Thoracic aorta (tissue), 2 donors: Measurements from ENCODE around the gene PARD6A. TPM values are rescaled to one million over a fixed set of nuclear protein-coding genes. Genes with fewer than 3 reads are reported as not detected.

ENCODE experiments used
- ATAC-seq: fragments of 150-250 bp; one replicate; pipeline ENCODE4 v1.8.0; 2017; ENCODE audit warnings: low read depth; ENCODE audit not compliant: insufficient number of reproducible peaks, low FRiP score
- DNase-seq: peaks from one replicate; pipeline ENCODE4 v3.0.0-alpha.2; 2020; ENCODE audit warnings: low spot score
- H3K27ac ChIP-seq, 2 donors: fragments of 200-600 bp; sonication (generic); 1 replicate in 1 of 2; 2 replicates in 1 of 2; pipeline ENCODE4 v1.5.1; 2016; ENCODE audit warnings: mild to moderate bottlenecking in 2 of 2, moderate library complexity in 2 of 2
- H3K27me3 ChIP-seq: fragments of 200-600 bp; sonication (generic); replicated peaks from 2 replicates; pipeline ENCODE4 v1.6.0; 2016; ENCODE audit warnings: mild to moderate bottlenecking; ENCODE audit not compliant: insufficient read depth
- H3K36me3 ChIP-seq: fragments of 200-600 bp; sonication (generic); one replicate; pipeline ENCODE4 v1.5.1; 2016
- H3K4me1 ChIP-seq, 2 donors: fragments of 200-600 bp; sonication (generic); 1 replicate in 1 of 2; 2 replicates in 1 of 2; pipeline versions ENCODE4 v1.5.1 to v1.6.0; 2016; ENCODE audit warnings: low read depth in 2 of 2, mild to moderate bottlenecking in 1 of 2; ENCODE audit not compliant: control insufficient read depth in 1 of 2
- H3K4me3 ChIP-seq: fragments of 200-600 bp; sonication (generic); 2 replicates; pipeline ENCODE4 v1.5.1; 2016; ENCODE audit warnings: mild to moderate bottlenecking
- H3K9me3 ChIP-seq: fragments of 200-600 bp; sonication (generic); 2 replicates; pipeline ENCODE4 v1.5.1; 2016
- total RNA-seq, 2 donors: library from RNA; depleted of rRNA; stranded (reverse); fragments of >200 nt; gene quantifications; one replicate each; pipeline versions ENCODE4 v1.1.0 to v1.2.3, GENCODE V29; 2016
- TF ChIP-seq, protein P1 (sequence below): fragments of 200-600 bp; sonication (generic); IDR thresholded peaks from one replicate; pipeline ENCODE4 v1.5.1; 2019; ENCODE audit warnings: antibody characterized with exemption

PARD6A gene
- total RNA-seq, 2 donors from 2014 or later = 5.7 to 10.7 TPM

DNA sequence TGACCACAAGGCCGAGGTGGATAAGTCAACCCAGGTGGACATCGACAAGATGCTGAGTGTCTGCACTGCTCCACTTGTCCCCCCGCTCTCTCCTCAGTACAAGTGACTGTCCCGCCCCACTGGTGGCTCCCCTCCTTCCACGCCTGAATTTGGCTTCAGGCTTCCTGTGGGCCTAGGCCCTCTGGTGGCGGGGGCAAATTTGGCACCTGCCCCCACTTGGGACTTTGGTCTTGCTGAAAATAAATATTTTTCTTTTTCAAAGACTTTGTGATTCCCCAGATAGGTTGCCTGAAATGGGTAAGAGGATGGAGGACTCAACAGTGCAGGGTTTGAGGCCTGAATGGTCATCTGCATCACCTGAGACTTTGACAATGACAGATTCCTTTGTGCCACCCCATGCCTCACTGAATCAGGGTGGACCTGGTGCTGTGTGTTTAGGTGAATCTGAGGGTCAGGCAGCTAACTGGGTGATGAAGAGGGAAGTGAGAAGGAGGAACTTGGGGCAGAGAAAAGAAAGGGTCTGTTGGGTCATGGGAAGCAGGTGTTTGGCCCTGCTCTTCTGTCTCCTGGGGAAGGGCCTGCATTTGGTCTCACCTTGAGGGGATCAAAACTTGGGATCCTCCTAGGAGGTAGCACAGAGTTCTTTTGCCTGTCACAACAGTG is 7.9 kb downstream of the PARD6A start:
- H3K36me3 ChIP-seq = no peaks in the 10 kb centered on the region
- no peaks in the 10 kb centered on the region for H3K9me3 ChIP-seq
- ATAC-seq (no peak), DNase-seq (no peak)
- no peak overlapping the region for H3K4me3 ChIP-seq
- H3K27ac ChIP-seq = peak overlapping the region in 1 of 2 donors; percentile 53
- H3K27me3 ChIP-seq = no peaks in the 10 kb centered on the region
- peaks cover 14 to 24% of the 10 kb centered on the region in 2 donors for H3K4me1 ChIP-seq
- TF ChIP-seq, protein P1, sequence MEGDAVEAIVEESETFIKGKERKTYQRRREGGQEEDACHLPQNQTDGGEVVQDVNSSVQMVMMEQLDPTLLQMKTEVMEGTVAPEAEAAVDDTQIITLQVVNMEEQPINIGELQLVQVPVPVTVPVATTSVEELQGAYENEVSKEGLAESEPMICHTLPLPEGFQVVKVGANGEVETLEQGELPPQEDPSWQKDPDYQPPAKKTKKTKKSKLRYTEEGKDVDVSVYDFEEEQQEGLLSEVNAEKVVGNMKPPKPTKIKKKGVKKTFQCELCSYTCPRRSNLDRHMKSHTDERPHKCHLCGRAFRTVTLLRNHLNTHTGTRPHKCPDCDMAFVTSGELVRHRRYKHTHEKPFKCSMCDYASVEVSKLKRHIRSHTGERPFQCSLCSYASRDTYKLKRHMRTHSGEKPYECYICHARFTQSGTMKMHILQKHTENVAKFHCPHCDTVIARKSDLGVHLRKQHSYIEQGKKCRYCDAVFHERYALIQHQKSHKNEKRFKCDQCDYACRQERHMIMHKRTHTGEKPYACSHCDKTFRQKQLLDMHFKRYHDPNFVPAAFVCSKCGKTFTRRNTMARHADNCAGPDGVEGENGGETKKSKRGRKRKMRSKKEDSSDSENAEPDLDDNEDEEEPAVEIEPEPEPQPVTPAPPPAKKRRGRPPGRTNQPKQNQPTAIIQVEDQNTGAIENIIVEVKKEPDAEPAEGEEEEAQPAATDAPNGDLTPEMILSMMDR = no peak

DNA sequence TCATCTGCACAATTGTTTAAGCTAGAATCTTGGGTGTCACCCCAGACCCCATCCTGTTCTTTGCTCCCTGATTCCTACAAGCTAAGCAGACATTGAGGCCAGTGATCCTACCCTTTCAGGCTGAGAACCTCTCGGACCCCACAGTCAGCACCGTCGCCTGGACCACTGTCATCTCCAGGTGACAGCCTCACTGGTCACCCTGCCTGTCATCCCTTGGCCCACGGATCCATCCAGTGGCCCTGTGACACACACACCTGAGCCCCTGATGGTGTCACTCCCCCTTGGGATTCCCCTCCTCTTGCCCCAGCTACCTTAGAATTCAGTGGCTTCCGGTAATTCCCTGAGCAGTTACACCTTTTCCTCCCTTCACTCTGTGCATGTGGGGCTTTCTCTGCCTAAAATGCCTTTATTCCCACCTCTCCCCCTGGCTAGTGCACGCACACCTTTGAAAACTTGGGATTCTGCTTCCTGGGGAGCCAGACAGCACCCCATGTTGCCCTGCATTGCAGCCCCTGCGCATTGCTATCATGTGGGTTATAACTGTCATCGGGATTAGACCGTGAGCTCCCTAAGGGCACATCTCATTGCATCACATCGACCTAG is 8.8 kb downstream of the PARD6A start:
- DNase-seq = no peak
- H3K9me3 ChIP-seq = no peaks in the 10 kb centered on the region
- no peaks in the 10 kb centered on the region for H3K27me3 ChIP-seq
- H3K27ac ChIP-seq = no peak overlapping the region
- H3K4me3 ChIP-seq = no peak overlapping the region
- ATAC-seq = no peak
- peaks cover 14 to 24% of the 10 kb centered on the region in 2 donors for H3K4me1 ChIP-seq
- H3K36me3 ChIP-seq = no peaks in the 10 kb centered on the region
- TF ChIP-seq, protein P1 = no peak

DNA sequence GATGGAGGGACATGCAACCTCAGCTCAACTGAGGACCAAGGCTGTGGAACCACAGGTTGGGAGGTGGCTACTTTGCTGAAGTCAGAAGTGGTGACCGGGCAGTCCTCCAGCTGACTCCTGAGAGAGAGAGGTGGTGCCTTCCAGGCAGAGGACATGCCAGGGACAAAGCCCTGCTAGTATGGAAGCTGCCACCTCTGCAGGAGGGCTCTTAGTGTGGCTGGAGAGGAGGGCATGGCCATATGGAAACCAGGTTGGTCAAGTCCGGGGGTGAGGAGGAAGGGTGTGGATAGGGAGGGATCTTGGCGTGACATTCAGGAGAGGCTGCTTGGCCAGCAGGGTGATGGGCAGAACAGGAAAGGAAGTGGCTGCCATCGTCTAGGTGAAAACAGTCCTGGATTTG is 11.5 kb downstream of the PARD6A start:
- DNase-seq = no peak
- Histone ChIP-seq H3K4me1 (peaks cover 4 to 9% of the 10 kb centered on the region in 2 donors), H3K27ac (no peak overlapping the region), H3K27me3 (no peaks in the 10 kb centered on the region), H3K36me3 (no peaks in the 10 kb centered on the region), H3K9me3 (no peaks in the 10 kb centered on the region), H3K4me3 (no peak overlapping the region)
- no peak for ATAC-seq
- TF ChIP-seq, protein P1 = no peak

DNA sequence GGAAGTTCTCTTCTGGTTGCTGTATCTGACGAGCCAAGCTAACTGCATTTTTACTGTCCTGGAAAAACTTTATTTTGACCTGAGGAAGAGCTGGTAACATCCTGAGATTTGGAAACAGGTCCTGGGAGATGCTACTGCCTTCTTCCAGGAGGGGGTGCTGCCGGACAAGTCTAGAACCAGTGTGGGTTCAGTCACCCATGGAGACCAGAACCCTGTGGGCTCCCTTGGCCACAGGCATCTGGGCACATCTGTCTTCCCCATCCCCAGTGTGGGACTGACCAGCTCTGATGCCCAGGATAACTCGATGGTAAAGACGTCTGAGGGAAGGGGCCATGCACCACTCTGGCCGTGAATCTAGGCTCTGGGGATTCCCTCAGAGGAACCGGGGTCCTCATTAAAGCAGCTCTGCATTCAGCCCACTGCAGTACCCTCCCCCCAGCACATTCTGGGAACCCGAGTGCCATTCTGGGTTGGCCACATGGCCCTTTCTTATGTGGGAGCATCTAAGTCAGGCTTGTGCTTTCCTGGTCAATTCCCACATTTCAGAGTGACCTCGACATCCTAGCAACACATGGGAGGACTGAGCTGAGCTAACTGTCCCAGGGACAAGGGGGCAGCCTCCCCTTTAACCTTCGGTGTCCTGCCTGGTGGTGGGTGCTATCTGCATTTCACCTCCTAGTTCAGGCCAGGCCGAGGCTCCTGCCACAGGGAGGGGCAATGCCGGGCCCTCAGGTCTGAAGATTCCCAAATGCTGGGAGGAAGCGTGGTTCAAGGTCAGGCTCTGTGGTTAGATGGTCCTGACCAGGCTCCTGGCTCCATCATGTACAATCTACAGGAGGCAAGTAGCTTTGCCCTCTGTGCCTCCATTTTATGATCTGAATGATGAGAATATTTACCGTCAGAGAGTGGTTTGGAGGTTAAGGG is 12.2 kb downstream of the PARD6A start:
- TF ChIP-seq, protein P1 = peak; percentile 35
- H3K4me1 ChIP-seq = peaks cover 0 to 4% of the 10 kb centered on the region in 2 donors
- DNase-seq = no peak
- H3K36me3 ChIP-seq = no peaks in the 10 kb centered on the region
- H3K27ac ChIP-seq = peak overlapping the region in 1 of 2 donors; percentile 61
- ATAC-seq = no peak
- H3K9me3 ChIP-seq = no peaks in the 10 kb centered on the region
- H3K27me3 ChIP-seq = no peaks in the 10 kb centered on the region
- H3K4me3 ChIP-seq = no peak overlapping the region
